Measurements from ENCODE around the gene HSPBP1. TPM values are rescaled to one million over a fixed set of nuclear protein-coding genes. Genes with fewer than 3 reads are reported as not detected.
A peak's percentile ranks its signal among the peaks of the same experiment; 100 is the strongest.

The HSPBP1 gene
- total and polyA plus RNA-seq, 9 of the 15 experiments (the other 6 are each of a cell fraction or from before 2014, with no cell fraction given) = 0.83 to 81.3 (median 21.8) TPM

- TF ChIP-seq RBM39 (optimal IDR thresholded peaks at IDR 0.05; ENCODE audit: low read depth, low read length) (peak; percentile 98), ZNF175 (CRISPR knock-in tag; IDR thresholded peaks at IDR 0.05; ENCODE audit: low read depth) (no peak), TGIF2 (CRISPR knock-in tag; IDR thresholded peaks at IDR 0.05) (no peak), TCF7L2 (IDR thresholded peaks at IDR 0.05; ENCODE audit: low read depth, low read length) (no peak), GATA2 (CRISPR knock-in tag; IDR thresholded peaks at IDR 0.05) (no peak), FOXM1 (IDR thresholded peaks at IDR 0.05; ENCODE audit: low read depth) (peak; percentile 92), FOXM1 (CRISPR knock-in tag; IDR thresholded peaks at IDR 0.05; ENCODE audit: low read depth) (peak; percentile 63; the same call in 1 of the 2 replicates), ZSCAN32 (CRISPR knock-in tag; IDR thresholded peaks at IDR 0.05) (no peak), ARHGAP35 (IDR thresholded peaks at IDR 0.05; ENCODE audit: partially characterized antibody) (no peak), MYC (IDR thresholded peaks at IDR 0.05; ENCODE audit: low read depth, low read length) (peak; percentile 89), MYC (CRISPR knock-in tag; IDR thresholded peaks at IDR 0.05; ENCODE audit: borderline replicate concordance, low read depth) (no peak), FOSL1 (tag; conservative IDR thresholded peaks at IDR 0.05) (peak; percentile 80), FIP1L1 (IDR thresholded peaks at IDR 0.05; ENCODE audit: low read depth, low read length, poor library complexity, severe bottlenecking) (peak; percentile 91), SRF (CRISPR knock-in tag; IDR thresholded peaks at IDR 0.05) (no peak; a peak in 1 of 4 replicates), CCNT2 (IDR thresholded peaks at IDR 0.05; ENCODE audit: borderline replicate concordance, extremely low read depth, insufficient read length, low read depth, low read length) (peak; percentile 88), THRB (CRISPR knock-in tag; conservative IDR thresholded peaks at IDR 0.05) (no peak), SAP30 (IDR thresholded peaks at IDR 0.05; ENCODE audit: borderline replicate concordance, insufficient read depth, low read depth, low read length, poor library complexity, severe bottlenecking) (no peak), NR4A1 (CRISPR knock-in tag; IDR thresholded peaks at IDR 0.05) (no peak), NR4A1 (tag; IDR thresholded peaks at IDR 0.05) (no peak)
- TF ChIP-seq, protein P1, sequence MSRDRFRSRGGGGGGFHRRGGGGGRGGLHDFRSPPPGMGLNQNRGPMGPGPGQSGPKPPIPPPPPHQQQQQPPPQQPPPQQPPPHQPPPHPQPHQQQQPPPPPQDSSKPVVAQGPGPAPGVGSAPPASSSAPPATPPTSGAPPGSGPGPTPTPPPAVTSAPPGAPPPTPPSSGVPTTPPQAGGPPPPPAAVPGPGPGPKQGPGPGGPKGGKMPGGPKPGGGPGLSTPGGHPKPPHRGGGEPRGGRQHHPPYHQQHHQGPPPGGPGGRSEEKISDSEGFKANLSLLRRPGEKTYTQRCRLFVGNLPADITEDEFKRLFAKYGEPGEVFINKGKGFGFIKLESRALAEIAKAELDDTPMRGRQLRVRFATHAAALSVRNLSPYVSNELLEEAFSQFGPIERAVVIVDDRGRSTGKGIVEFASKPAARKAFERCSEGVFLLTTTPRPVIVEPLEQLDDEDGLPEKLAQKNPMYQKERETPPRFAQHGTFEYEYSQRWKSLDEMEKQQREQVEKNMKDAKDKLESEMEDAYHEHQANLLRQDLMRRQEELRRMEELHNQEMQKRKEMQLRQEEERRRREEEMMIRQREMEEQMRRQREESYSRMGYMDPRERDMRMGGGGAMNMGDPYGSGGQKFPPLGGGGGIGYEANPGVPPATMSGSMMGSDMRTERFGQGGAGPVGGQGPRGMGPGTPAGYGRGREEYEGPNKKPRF (IDR thresholded peaks at IDR 0.05; ENCODE audit: low read depth, low read length) = no peak
- TF ChIP-seq, protein P2, sequence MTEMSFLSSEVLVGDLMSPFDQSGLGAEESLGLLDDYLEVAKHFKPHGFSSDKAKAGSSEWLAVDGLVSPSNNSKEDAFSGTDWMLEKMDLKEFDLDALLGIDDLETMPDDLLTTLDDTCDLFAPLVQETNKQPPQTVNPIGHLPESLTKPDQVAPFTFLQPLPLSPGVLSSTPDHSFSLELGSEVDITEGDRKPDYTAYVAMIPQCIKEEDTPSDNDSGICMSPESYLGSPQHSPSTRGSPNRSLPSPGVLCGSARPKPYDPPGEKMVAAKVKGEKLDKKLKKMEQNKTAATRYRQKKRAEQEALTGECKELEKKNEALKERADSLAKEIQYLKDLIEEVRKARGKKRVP (CRISPR knock-in tag; IDR thresholded peaks at IDR 0.05) = no peak
Observed at GRCh38 chr19:55258828-55259539, 20.9 kb downstream of the HSPBP1 start, which contains the start of gene PPP6R1 (continued).
